ENCODE results near the gene MPO.

GRCh38 chr17:58311429-58311894 lies 30.7 kb upstream of the MPO start:
- TF ChIP-seq KDM4B (IDR thresholded peaks at IDR 0.05; ENCODE audit: borderline replicate concordance in 2 of 2, low read depth in 1 of 2) (no peak), SP1 (CRISPR knock-in tag; IDR thresholded peaks at IDR 0.05) (no peak), USF1 (CRISPR knock-in tag; IDR thresholded peaks at IDR 0.05) (no peak), CHD2 (IDR thresholded peaks at IDR 0.05; ENCODE audit: low read depth, low read length) (no peak), MYNN (IDR thresholded peaks at IDR 0.05) (no peak), MYNN (CRISPR knock-in tag; IDR thresholded peaks at IDR 0.05) (no peak), EZH2 (IDR thresholded peaks at IDR 0.05; ENCODE audit: borderline replicate concordance, low read depth, low read length) (no peak)
